ENCODE measurements around the gene OR1L8. TPM values are rescaled to one million over a fixed set of nuclear protein-coding genes. Genes with fewer than 3 reads are reported as not detected.

The OR1L8 gene
- total RNA-seq, 4 donors from 2014 or later = not detected

DNA sequence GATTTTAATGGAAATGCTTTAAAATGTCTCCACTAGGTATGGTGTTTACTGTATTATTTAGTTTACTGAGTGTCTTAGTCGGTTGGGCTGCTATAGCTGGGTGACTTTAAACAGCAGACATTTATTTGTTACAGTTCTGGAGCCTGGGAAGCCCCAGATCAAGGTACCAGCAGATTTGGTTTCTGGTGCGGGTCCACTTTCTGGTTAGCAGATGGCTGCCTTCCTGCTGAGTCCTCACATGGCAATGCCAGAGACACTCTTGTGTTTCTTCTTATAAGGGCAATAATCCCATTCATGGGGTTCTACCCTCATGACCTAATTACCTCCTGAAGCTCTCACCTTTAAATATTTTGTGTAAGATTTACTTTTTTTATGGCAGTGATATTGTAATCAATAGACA, 65.0 kb downstream of the OR1L8 start:
- WGBS, 2 donors (ENCODE audit: low coverage in 1 of 2) = 20 to 73% methylated on average over 1 to 2 of the region's 2 CpGs
- H3K4me1 ChIP-seq = no peaks in the 10 kb centered on the region
- intact Hi-C loops (cut with DNase I; ENCODE audit: low total_unique reads) = no loop called here
- no peak for DNase-seq
- TF ChIP-seq, protein P1, sequence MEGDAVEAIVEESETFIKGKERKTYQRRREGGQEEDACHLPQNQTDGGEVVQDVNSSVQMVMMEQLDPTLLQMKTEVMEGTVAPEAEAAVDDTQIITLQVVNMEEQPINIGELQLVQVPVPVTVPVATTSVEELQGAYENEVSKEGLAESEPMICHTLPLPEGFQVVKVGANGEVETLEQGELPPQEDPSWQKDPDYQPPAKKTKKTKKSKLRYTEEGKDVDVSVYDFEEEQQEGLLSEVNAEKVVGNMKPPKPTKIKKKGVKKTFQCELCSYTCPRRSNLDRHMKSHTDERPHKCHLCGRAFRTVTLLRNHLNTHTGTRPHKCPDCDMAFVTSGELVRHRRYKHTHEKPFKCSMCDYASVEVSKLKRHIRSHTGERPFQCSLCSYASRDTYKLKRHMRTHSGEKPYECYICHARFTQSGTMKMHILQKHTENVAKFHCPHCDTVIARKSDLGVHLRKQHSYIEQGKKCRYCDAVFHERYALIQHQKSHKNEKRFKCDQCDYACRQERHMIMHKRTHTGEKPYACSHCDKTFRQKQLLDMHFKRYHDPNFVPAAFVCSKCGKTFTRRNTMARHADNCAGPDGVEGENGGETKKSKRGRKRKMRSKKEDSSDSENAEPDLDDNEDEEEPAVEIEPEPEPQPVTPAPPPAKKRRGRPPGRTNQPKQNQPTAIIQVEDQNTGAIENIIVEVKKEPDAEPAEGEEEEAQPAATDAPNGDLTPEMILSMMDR (IDR thresholded peaks at IDR 0.05) = no peak
- TF ChIP-seq POLR2A (IDR thresholded peaks at IDR 0.05) (no peak), POLR2AphosphoS5 (IDR thresholded peaks at IDR 0.05) (no peak), EP300 (IDR thresholded peaks at IDR 0.05; ENCODE audit: low read depth) (no peak)
- no peaks in the 10 kb centered on the region for H3K27me3 ChIP-seq
- in situ Hi-C loops (cut with MboI; ENCODE audit: low pct_ligation_motif_present in 1 of 4, low pct_unique_long_range_greater_than_20kb in 1 of 4, low sequenced_read_pairs in 3 of 4) = no loop called here
- no peak overlapping the region for H3K27ac ChIP-seq
- H3K36me3 ChIP-seq = no peaks in the 10 kb centered on the region
- H3K9me3 ChIP-seq = no peaks in the 10 kb centered on the region
- H3K4me3 ChIP-seq = no peak overlapping the region

Other genes starting within 250 kb of the OR1L8 start
- 10 to 100 TPM; 14.2 to 27.9 (median 20.2) TPM for gene PTGS1, start 212.4 kb downstream of the OR1L8 start, total RNA-seq
- not detected for gene OR1J1, start 105.5 kb downstream of the OR1L8 start, total RNA-seq
- gene OR1J2, start 72.6 kb downstream of the OR1L8 start, total RNA-seq = not detected
- not detected for gene OR1J4, start 64.2 kb downstream of the OR1L8 start, total RNA-seq
- gene OR1N1, start 56.1 kb downstream of the OR1L8 start, total RNA-seq = not detected
- gene OR1N2, start 30.3 kb downstream of the OR1L8 start, total RNA-seq = not detected
- gene OR1Q1, start 31.4 kb upstream of the OR1L8 start, total RNA-seq = not detected
- not detected for gene OR1B1, start 74.2 kb upstream of the OR1L8 start, total RNA-seq
- gene OR1L1, start 78.3 kb upstream of the OR1L8 start, total RNA-seq = not detected
- gene OR1L3, start 91.7 kb upstream of the OR1L8 start, total RNA-seq = not detected
- not detected for gene OR1L4, start 140.6 kb upstream of the OR1L8 start, total RNA-seq
- not detected for gene OR1L6, start 158.9 kb upstream of the OR1L8 start, total RNA-seq
- not detected for gene OR5C1, start 205.5 kb upstream of the OR1L8 start, total RNA-seq
- not detected for gene OR1K1, start 216.7 kb upstream of the OR1L8 start, total RNA-seq
- 10 to 100 TPM in 3 of 4 donors, 1 to 10 TPM in 1; 4.6 to 16.4 (median 12.8) TPM for gene PDCL, start 245.2 kb upstream of the OR1L8 start, total RNA-seq

Measured in transverse colon (tissue), 4 donors.